Measurements from ENCODE around the gene MAGT1.
"Not testable (repeated sequence)": the region's sequence is repeated elsewhere in the genome, so short reads cannot be mapped to it uniquely, and the experiment has no call there.

MAGT1 gene

DNA sequence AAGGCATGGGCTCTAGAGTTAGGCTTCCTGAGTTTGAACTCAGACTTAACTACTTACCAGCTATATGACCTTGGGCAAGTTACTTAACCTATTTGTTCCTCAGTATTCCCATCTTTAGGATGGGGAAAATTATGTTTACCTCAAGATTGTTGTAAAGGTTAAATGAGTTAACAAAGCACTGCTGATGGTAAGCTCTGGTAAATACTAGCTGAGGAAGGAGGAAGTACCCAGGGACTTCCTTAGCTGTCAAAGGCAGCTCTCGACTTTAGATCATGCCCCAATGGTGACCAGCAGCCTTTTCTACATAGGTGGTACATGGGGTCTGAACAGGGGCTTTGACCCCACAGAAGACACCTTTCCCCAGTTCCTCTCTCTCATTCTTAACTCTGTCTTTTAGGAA lies 35.3 kb upstream of the MAGT1 start:
- no peaks in the 10 kb centered on the region for H3K36me3 ChIP-seq
- DNase-seq: no peak
- no peak overlapping the region for H3K4me3 ChIP-seq (ENCODE audit: low read depth, low read length)
- TF ChIP-seq, protein P1, sequence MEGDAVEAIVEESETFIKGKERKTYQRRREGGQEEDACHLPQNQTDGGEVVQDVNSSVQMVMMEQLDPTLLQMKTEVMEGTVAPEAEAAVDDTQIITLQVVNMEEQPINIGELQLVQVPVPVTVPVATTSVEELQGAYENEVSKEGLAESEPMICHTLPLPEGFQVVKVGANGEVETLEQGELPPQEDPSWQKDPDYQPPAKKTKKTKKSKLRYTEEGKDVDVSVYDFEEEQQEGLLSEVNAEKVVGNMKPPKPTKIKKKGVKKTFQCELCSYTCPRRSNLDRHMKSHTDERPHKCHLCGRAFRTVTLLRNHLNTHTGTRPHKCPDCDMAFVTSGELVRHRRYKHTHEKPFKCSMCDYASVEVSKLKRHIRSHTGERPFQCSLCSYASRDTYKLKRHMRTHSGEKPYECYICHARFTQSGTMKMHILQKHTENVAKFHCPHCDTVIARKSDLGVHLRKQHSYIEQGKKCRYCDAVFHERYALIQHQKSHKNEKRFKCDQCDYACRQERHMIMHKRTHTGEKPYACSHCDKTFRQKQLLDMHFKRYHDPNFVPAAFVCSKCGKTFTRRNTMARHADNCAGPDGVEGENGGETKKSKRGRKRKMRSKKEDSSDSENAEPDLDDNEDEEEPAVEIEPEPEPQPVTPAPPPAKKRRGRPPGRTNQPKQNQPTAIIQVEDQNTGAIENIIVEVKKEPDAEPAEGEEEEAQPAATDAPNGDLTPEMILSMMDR (IDR thresholded peaks at IDR 0.05; ENCODE audit: low read depth, low read length): no peak
- no peaks in the 10 kb centered on the region for H3K27me3 ChIP-seq
- H3K9me3 ChIP-seq: no peaks in the 10 kb centered on the region
- H3K4me1 ChIP-seq: no peaks in the 10 kb centered on the region

DNA sequence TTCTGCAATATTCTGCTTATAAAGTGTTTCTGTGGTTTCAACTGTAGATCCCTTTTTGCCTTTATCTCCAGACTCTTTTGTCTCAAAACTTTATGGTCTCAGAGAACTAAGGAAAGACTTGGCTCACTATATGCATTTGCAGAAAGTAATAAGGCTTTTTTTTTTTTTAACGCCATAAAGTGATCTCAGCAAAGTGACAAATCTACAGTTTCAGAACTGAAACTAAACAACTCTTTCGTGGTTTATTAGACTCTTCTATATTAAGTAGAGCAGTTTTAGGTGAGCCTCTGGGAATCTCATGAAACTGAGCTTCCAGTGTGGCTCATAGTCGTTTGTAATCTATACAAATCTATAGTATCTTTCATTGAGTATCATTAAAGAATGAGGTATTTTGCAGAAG lies 30.5 kb upstream of the MAGT1 start:
- no peaks in the 10 kb centered on the region for H3K9me3 ChIP-seq
- no peaks in the 10 kb centered on the region for H3K36me3 ChIP-seq
- no peaks in the 10 kb centered on the region for H3K27me3 ChIP-seq
- no peaks in the 10 kb centered on the region for H3K4me1 ChIP-seq
- TF ChIP-seq, protein P1 (IDR thresholded peaks at IDR 0.05; ENCODE audit: low read depth, low read length): no peak
- DNase-seq: no peak
- no peak overlapping the region for H3K4me3 ChIP-seq (ENCODE audit: low read depth, low read length)

DNA sequence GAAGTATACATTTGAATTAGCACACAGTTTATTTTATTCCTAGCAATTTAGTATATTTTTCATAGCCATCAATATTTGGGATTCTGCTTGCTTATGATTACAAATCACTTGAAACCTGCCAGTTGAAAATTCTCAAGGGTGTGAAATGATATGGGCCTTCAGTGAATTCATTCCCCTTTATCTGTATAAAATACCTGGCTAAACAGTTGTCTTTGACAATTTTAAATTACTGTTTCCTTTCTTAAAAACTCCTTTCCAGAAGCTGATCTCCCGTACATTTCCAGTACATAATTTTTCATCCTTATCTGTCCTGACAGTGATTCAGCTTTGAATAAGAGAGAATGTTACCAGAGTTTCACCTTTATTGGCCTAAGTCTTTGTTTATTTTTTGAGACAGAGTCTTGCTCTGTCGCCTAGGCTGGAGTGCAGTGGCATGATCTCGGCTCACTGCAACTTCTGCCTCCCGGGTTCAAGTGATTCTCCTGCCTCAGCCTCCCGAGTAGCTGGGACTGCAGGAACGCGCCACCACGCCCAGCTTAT lies 29.2 kb upstream of the MAGT1 start:
- no peak overlapping the region for H3K4me3 ChIP-seq (ENCODE audit: low read depth, low read length)
- no peaks in the 10 kb centered on the region for H3K9me3 ChIP-seq
- DNase-seq: no peak
- no peaks in the 10 kb centered on the region for H3K27me3 ChIP-seq
- H3K4me1 ChIP-seq: no peaks in the 10 kb centered on the region
- TF ChIP-seq, protein P1 (IDR thresholded peaks at IDR 0.05; ENCODE audit: low read depth, low read length): no peak
- no peaks in the 10 kb centered on the region for H3K36me3 ChIP-seq

DNA sequence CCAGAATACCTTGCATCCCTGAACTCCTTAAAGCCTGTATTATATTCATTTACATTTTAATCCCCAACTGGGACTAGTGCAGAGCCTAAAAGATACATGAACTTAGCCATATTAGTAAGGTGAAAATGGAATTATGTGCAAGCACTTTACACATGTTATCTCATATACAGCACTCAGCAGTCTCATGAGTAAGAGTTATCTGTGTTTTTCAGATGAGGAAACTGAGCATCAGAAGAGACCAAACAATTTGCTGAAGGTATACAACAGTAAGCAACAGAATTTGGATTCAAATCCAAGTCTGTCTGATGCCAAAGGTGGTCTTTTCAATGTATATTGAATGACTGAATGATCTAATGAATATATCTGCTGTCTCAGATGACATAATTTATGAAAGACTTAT lies 27.6 kb upstream of the MAGT1 start:
- TF ChIP-seq, protein P1 (IDR thresholded peaks at IDR 0.05; ENCODE audit: low read depth, low read length): no peak
- Histone ChIP-seq H3K9me3 (no peaks in the 10 kb centered on the region), H3K4me1 (no peaks in the 10 kb centered on the region), H3K36me3 (no peaks in the 10 kb centered on the region), H3K27me3 (no peaks in the 10 kb centered on the region), H3K4me3 (ENCODE audit: low read depth, low read length) (no peak overlapping the region)
- DNase-seq: no peak

DNA sequence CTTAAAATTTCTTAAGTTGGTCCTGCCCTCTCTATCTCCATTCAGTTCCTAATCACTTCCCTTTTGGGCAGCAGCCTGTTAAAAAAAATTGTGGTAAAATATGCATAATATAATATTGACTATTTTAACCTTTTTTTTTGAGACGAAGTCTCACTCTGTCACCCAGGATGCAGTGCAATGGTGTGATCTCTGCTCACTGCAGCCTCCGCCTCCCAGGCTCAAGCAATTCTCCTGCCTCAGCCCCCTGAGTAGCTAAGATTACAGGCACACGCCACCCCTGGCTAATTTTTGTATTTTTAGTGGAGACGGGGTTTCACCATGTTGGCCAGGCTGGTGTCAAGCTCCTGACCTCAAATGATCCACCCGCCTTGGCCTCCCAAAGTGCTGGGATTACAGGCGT lies 24.1 kb upstream of the MAGT1 start:
- H3K4me1 ChIP-seq; H3K4me3 ChIP-seq (ENCODE audit: low read depth, low read length); DNase-seq; H3K36me3 ChIP-seq; H3K27me3 ChIP-seq; H3K9me3 ChIP-seq: not testable (repeated sequence)

DNA sequence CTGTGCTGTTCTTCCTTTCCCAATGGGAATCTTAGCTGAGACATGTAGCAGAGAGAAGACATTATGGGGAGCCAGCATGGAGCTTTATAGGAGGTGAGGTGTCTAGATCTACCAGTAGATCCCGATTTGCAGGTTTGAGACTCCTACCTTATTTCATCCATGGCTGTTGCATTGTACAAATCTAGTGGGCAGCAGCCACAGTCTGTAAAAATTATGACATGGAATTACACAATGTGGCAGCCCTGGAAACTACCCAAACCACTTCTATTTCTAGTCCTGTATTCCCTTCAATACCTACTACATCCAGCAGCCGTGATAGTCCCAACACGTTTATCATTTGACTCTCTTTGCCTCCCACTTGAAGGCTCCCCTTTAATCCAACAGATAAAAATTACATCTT lies 23.3 kb upstream of the MAGT1 start:
- no peak for DNase-seq

More for the DNA sequence above, 23.3 kb upstream of the MAGT1 start:
- Histone ChIP-seq H3K4me1 (no peaks in the 10 kb centered on the region), H3K27me3 (no peaks in the 10 kb centered on the region), H3K4me3 (ENCODE audit: low read depth, low read length) (no peak overlapping the region), H3K9me3 (no peaks in the 10 kb centered on the region), H3K36me3 (no peaks in the 10 kb centered on the region)
- TF ChIP-seq, protein P1 (IDR thresholded peaks at IDR 0.05; ENCODE audit: low read depth, low read length): no peak
